HUES64 (cell line): Measurements from ENCODE around the gene ABHD1.

Source experiments
- H3K27ac ChIP-seq: 2 replicates; pipeline ENCODE4 v1.7.0; 2013; ENCODE audit warnings: low read depth, low read length, inconsistent platforms
- H3K27me3 ChIP-seq: 2 replicates; pipeline ENCODE4 v1.6.1; 2013; ENCODE audit warnings: mild to moderate bottlenecking, low read length; ENCODE audit not compliant: insufficient read depth
- H3K36me3 ChIP-seq: 2 replicates; pipeline ENCODE4 v1.6.1; 2013; ENCODE audit warnings: mild to moderate bottlenecking, low read length; ENCODE audit not compliant: insufficient read depth
- H3K4me1 ChIP-seq: 2 replicates; pipeline ENCODE4 v1.6.1; 2013; ENCODE audit warnings: mild to moderate bottlenecking, low read length, moderate library complexity; ENCODE audit not compliant: insufficient read depth
- H3K4me3 ChIP-seq: 2 replicates; pipeline ENCODE4 v1.5.1; 2013; ENCODE audit warnings: mild to moderate bottlenecking, low read length, moderate library complexity
- H3K9ac ChIP-seq: 2 replicates; pipeline ENCODE4 v1.6.1; 2013; ENCODE audit warnings: mild to moderate bottlenecking, low read depth, low read length
- H3K9me3 ChIP-seq: 2 replicates; pipeline ENCODE4 v1.6.1; 2013; ENCODE audit warnings: low read depth, low read length; ENCODE audit not compliant: insufficient read depth
- WGBS: fragments of 150-250, 120-280 bp; methylation state at CpG from one replicate; pipeline ENCODE4 v1.1.7; 2013; ENCODE audit warnings: missing lambda C conversion rate; 5-methylcytosine and 5-hydroxymethylcytosine counted together

The ABHD1 gene

DNA sequence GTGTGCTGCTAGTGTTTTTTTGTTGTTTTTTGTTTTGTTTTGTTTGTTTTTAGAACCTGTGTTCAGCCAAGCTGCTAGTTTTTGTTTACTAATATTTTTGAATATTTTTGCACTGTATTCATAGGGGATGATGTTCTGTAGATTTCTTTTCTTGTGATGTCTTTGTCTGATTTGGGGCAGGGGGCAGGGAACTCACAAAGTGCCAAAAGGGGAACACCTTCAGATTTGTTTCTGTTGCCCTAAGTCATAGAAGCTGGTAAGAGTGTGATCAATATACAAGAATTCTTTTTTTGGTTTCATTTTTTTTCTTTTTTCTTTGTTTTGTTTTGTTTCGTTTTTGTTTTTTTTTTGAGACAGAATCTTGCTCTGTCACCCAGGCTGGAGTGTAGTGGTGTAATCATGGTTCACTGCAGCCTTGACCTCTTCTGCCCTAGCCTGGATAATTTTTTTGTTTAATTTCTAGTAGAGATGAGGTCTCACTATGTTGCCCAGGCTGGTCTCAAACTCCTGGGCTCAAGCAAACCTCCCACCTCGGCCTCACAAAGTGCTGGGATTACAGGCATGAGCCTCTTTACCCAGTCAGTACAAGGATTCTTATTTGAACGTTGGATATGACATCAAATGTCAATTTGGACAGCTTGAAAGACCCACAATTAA lies 55.9 kb downstream of the ABHD1 start:
- H3K4me3 ChIP-seq: no peak overlapping the region
- H3K9ac ChIP-seq: no peak overlapping the region
- 76% methylated on average over 3 of the region's 3 CpGs for WGBS
- H3K27ac ChIP-seq: no peak overlapping the region
- H3K36me3 ChIP-seq: no peaks in the 10 kb centered on the region
- no peaks in the 10 kb centered on the region for H3K9me3 ChIP-seq
- no peaks in the 10 kb centered on the region for H3K4me1 ChIP-seq
- H3K27me3 ChIP-seq: no peaks in the 10 kb centered on the region
